ENCODE data around the gene C20orf96.

The C20orf96 gene

DNA sequence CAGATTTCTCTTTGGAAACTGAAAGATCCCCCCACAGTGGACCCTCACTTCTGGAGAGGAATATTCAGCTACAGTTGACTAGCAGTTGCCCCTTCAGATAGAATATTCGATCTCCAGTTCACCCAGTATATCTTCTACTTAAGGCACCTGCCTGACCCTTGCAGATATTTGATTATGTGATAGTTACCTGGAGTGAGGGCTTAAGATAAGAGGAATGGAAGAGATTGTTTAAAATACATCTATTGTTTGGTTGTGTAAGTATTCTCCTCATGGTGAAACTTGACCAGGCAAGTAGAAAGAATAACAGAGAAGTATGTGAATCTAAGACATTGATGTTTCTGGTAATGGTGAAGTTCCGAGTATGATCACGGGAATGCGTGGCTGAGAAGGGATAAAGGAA, 5.3 kb upstream of the C20orf96 start:
- TF ChIP-seq POLR2AphosphoS5 (IDR thresholded peaks at IDR 0.05; ENCODE audit: low read depth, low read length) (no peak), POLR2A (IDR thresholded peaks at IDR 0.05; ENCODE audit: low read depth, low read length) (no peak), TAF1 (IDR thresholded peaks at IDR 0.05; ENCODE audit: borderline replicate concordance, low read depth, low read length) (no peak)
- FAIRE-seq (no peak), DNase-seq (ENCODE audit: insufficient read length) (no peak)

DNA sequence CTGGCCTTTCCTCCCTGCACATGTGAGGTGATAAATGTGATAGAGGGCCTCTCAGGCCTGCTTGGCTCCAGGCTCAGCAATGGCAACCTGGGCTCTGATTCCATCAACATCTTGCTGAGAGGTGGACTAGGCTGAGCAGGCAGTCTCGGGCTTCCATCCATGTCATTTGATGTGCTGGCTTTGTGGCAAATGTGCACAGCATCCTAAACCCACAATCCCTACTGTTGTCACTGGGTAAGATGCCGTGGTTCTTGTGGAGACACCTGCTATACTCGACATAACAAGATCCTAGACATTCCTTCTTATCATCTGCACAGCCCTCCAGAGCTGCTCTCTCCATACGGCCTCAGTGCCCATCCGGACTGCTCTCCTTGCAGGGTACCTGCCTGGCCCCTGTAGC, 4.1 kb upstream of the C20orf96 start:
- DNase-seq (ENCODE audit: insufficient read length) (no peak), FAIRE-seq (no peak)
- TF ChIP-seq TAF1 (IDR thresholded peaks at IDR 0.05; ENCODE audit: borderline replicate concordance, low read depth, low read length) (no peak), POLR2A (IDR thresholded peaks at IDR 0.05; ENCODE audit: low read depth, low read length) (no peak), POLR2AphosphoS5 (IDR thresholded peaks at IDR 0.05; ENCODE audit: low read depth, low read length) (no peak)

- DNase-seq (ENCODE audit: insufficient read length): no peak
- TF ChIP-seq POLR2A (IDR thresholded peaks at IDR 0.05; ENCODE audit: low read depth, low read length) (no peak), TAF1 (IDR thresholded peaks at IDR 0.05; ENCODE audit: borderline replicate concordance, low read depth, low read length) (no peak), POLR2AphosphoS5 (IDR thresholded peaks at IDR 0.05; ENCODE audit: low read depth, low read length) (no peak)
- no peak for FAIRE-seq
Measured at GRCh38 chr20:289693-290083, 862 bp downstream of the C20orf96 start.

DNA sequence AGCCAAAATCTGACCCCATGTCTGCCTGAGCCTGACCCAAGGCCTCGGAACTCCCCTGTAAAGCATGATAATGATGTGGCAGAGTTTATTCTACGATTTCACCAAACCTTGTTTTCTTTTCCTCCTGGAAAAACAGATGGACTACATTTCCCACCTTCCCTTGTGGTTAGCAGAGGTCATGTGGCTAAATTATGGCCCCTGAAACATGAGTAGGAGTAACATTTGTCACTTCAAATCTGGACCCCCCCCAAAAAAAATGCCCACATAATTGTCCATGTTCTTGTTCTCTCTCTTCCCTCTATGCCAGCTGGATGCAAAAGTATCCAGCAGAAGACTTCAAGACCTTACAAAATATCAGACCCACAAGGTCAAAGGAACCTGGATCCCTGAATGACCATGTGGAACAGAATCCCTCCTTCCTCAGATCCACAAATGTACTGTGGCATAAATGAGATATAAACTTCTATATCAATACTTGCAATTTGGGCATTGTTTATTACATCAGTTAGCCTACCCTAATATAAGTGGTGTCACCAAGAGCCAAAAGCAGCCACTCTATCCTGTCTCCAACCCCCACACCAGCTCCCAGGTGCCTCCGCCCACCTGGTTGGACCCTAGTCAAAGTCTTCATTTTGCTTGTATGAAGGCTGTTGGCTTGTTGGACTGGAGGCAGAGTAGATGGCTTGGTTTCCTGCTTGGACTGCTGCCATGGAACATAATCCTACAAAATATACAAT, 1.4 kb downstream of the C20orf96 start:
- TF ChIP-seq POLR2A (IDR thresholded peaks at IDR 0.05; ENCODE audit: low read depth, low read length): no peak
- no peak for DNase-seq (ENCODE audit: insufficient read length)
- no peak for FAIRE-seq

DNA sequence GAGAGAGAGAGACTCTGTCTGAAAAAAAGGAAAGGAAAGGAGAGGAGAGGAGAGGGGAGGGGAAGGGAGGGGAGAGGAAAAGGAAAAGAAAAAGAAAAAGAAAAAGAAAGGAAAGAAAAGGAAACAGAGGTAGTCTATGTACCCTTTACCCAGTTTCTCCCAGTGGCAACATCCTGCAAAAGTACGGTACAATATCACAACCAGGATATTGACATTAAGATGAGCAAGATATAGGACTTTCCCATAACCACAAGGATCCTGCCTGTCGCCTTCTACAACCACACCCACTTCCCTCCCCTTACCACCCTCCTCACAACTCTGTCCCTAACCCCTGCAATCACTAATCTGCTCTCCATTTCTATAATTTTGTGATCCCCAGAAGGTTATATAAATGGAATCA, 4.0 kb downstream of the C20orf96 start:
- DNase-seq (ENCODE audit: insufficient read length) (no peak), FAIRE-seq (no peak)
- TF ChIP-seq POLR2AphosphoS5 (IDR thresholded peaks at IDR 0.05; ENCODE audit: low read depth, low read length) (no peak), POLR2A (IDR thresholded peaks at IDR 0.05; ENCODE audit: low read depth, low read length) (no peak), TAF1 (IDR thresholded peaks at IDR 0.05; ENCODE audit: borderline replicate concordance, low read depth, low read length) (no peak)

- DNase-seq (ENCODE audit: insufficient read length): no peak
- FAIRE-seq: no peak
- no peak for TF ChIP-seq POLR2AphosphoS5 (IDR thresholded peaks at IDR 0.05; ENCODE audit: low read depth, low read length)
- TF ChIP-seq POLR2A (IDR thresholded peaks at IDR 0.05; ENCODE audit: low read depth, low read length): no peak
- TF ChIP-seq TAF1 (IDR thresholded peaks at IDR 0.05; ENCODE audit: borderline replicate concordance, low read depth, low read length): no peak
Measured at GRCh38 chr20:284172-284571, 6.4 kb downstream of the C20orf96 start.

DNA sequence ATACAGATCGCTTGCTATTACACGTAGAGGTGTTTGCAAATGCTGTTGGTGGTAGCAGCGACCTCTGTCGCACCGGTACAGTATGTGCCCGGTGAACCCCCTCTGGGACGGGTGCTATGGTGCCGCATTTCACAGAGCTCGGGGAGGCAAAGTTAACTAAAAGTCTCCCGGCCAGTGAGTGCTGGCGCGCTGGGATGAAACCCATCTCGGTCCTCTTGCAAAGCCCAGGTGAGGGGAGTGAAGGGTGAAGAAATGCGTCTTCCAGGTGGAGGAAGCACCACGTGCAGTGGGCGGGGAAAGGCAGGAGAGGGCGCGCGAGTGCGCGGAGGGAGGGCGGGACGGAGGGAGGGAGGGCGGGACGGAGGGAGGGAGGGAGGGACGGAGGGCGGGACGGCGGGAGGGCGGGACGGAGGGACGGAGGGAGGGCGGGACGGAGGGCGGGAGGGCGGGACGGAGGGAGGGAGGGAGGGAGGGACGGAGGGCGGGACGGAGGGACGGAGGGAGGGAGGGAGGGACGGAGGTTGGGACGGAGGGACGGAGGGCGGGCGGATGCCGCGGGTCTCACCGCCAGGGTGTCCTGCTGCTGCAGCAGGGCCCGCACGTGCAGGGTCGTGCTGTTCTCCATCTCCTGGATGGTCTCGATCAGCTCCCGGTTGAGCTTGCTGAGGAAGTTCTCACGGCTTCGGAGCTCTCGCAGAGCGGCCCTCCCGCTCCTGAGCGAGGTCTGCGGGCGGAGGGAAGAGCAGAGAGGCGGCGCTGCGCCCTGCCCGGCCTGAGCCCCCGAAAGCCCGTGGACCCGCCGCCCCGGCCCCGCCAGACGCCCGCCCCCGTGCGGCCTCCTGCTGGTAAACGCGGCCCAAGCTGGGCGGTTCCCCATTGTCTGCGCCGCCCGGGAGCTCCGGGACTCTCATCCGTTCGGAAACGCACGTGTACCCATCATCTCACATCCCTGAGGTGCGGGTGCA, 11.7 kb downstream of the C20orf96 start:
- TF ChIP-seq POLR2A (IDR thresholded peaks at IDR 0.05; ENCODE audit: low read depth, low read length) (no peak), POLR2AphosphoS5 (IDR thresholded peaks at IDR 0.05; ENCODE audit: low read depth, low read length) (no peak), TAF1 (IDR thresholded peaks at IDR 0.05; ENCODE audit: borderline replicate concordance, low read depth, low read length) (no peak)
- DNase-seq (ENCODE audit: insufficient read length) (no peak), FAIRE-seq (no peak)

GRCh38 chr20:278181-278580, 12.4 kb downstream of the C20orf96 start:
- TF ChIP-seq TAF1 (IDR thresholded peaks at IDR 0.05; ENCODE audit: borderline replicate concordance, low read depth, low read length) (no peak), POLR2AphosphoS5 (IDR thresholded peaks at IDR 0.05; ENCODE audit: low read depth, low read length) (no peak), POLR2A (IDR thresholded peaks at IDR 0.05; ENCODE audit: low read depth, low read length) (no peak)
- DNase-seq (ENCODE audit: insufficient read length): no peak
- no peak for FAIRE-seq

DNA sequence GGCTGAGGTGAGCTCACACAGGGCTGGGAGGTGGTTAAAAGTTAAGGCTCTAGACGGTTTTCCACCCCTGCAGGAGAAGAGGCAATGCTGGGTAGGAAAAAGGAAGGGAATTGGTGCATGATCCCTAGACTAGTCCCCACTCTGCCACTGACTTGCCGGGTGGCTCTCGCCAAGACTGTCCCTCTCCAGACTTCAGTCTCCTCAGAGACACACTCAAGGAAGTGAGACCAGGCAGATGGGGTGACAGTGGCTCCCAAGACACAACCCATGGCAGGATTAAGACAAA, 13.1 kb downstream of the C20orf96 start:
- no peak for FAIRE-seq
- TF ChIP-seq POLR2A (IDR thresholded peaks at IDR 0.05; ENCODE audit: low read depth, low read length): no peak
- TF ChIP-seq TAF1 (IDR thresholded peaks at IDR 0.05; ENCODE audit: borderline replicate concordance, low read depth, low read length): no peak
- TF ChIP-seq POLR2AphosphoS5 (IDR thresholded peaks at IDR 0.05; ENCODE audit: low read depth, low read length): no peak
- DNase-seq (ENCODE audit: insufficient read length): no peak

DNA sequence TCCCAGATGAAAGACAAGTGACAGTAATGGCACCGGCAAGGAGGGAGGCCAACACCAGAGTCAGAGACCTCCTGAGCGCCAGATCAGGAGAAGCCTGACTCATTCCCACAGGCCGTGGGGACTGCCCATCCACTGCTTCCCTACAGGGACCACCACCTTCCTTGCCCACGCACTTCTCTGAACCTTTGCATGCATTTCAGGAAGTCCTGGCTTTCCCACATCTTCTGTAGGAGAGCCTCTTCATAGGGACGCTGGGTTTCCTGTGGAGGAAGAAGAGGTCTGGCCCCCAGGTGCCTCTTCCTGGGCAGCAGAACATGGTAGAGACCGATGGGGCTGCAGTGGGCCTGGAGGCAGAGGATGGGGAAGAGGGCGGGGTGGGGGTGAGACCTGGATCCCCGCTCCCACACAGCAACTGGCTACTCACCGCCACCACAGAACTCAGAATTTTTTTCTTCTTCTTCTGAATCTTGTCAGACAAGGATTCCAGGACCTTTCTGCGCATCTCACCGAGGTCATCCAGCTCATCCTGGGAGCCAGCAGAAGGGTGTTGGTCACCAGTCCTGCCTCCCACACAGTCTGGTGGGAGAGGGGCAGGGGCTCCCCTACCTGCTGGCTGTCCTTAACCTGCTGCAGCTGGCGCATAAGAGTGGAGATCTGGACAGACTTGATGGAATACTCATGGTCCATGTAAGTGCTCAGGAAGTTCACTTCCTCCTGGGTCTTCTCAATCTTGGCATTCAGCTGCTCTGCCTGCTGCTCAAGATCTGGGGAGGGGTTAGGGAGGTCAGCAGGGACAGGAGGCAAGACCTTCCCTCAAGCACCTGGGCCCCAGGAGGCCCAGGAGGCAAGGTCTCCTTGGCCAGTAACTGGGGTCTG, 13.7 kb downstream of the C20orf96 start:
- TF ChIP-seq POLR2AphosphoS5 (IDR thresholded peaks at IDR 0.05; ENCODE audit: low read depth, low read length) (no peak), TAF1 (IDR thresholded peaks at IDR 0.05; ENCODE audit: borderline replicate concordance, low read depth, low read length) (no peak), POLR2A (IDR thresholded peaks at IDR 0.05; ENCODE audit: low read depth, low read length) (no peak)
- FAIRE-seq (no peak), DNase-seq (ENCODE audit: insufficient read length) (no peak)

- no peak for FAIRE-seq
- TF ChIP-seq POLR2AphosphoS5 (IDR thresholded peaks at IDR 0.05; ENCODE audit: low read depth, low read length) (no peak), POLR2A (IDR thresholded peaks at IDR 0.05; ENCODE audit: low read depth, low read length) (no peak), TAF1 (IDR thresholded peaks at IDR 0.05; ENCODE audit: borderline replicate concordance, low read depth, low read length) (no peak)
Measured at GRCh38 chr20:275791-276190, 14.8 kb downstream of the C20orf96 start.

More at GRCh38 chr20:275791-276190, 14.8 kb downstream of the C20orf96 start:
- no peak for DNase-seq (ENCODE audit: insufficient read length)
